HG02852 (cell line): ENCODE measurements around the gene LCE2A.
"Not testable (repeated sequence)": the region's sequence is repeated elsewhere in the genome, so short reads cannot be mapped to it uniquely, and the experiment has no call there.

Experiments used
- ATAC-seq: cut with Tn5 transposase; IDR thresholded peaks from one replicate; pipeline ENCODE4 v1.9.1; 2021; ENCODE audit warnings: mild to moderate bottlenecking, moderate library complexity; ENCODE audit not compliant: unreplicated experiment

The LCE2A gene

GRCh38 chr1:152697701-152698600 is at the start of gene LCE2A:
TSS of gene LCE2A (plus strand) at chr1:152698345. CDS start at chr1:152698902, 557 bp downstream.
- no peak for ATAC-seq

- ATAC-seq: no peak
Measured at GRCh38 chr1:152654110-152654509, 44.0 kb upstream of the LCE2A start.

- ATAC-seq: no peak
Measured at GRCh38 chr1:152656459-152656858, 41.7 kb upstream of the LCE2A start.

- ATAC-seq: no peak
Measured at GRCh38 chr1:152657677-152658076, 40.5 kb upstream of the LCE2A start.

GRCh38 chr1:152658649-152659048 is 39.5 kb upstream of the LCE2A start:
- no peak for ATAC-seq

- no peak for ATAC-seq
Measured at GRCh38 chr1:152663098-152663497, 35.0 kb upstream of the LCE2A start, which contains the start of gene LCE2D. TSS of gene LCE2D (plus strand) at chr1:152663380. CDS start at chr1:152664106, 726 bp downstream.

GRCh38 chr1:152666171-152666570 is 32.0 kb upstream of the LCE2A start:
- not testable (repeated sequence) for ATAC-seq

- ATAC-seq: no peak
Measured at GRCh38 chr1:152667648-152668047, 30.5 kb upstream of the LCE2A start.

- ATAC-seq: no peak
Measured at GRCh38 chr1:152673016-152673415, 25.1 kb upstream of the LCE2A start.

- not testable (repeated sequence) for ATAC-seq
Measured at GRCh38 chr1:152674983-152675382, 23.2 kb upstream of the LCE2A start, which contains the start of gene LCE2C. TSS of gene LCE2C (plus strand) at chr1:152675279. CDS start at chr1:152676016, 737 bp downstream.

- no peak for ATAC-seq
Measured at GRCh38 chr1:152679459-152679858, 18.7 kb upstream of the LCE2A start.

- no peak for ATAC-seq
Measured at GRCh38 chr1:152681616-152682015, 16.5 kb upstream of the LCE2A start.

- no peak for ATAC-seq
Measured at GRCh38 chr1:152683846-152684245, 14.3 kb upstream of the LCE2A start.

- not testable (repeated sequence) for ATAC-seq
Measured at GRCh38 chr1:152685823-152686222, 12.3 kb upstream of the LCE2A start, which contains the start of gene LCE2B. TSS of gene LCE2B (plus strand) at chr1:152686123. CDS start at chr1:152686844, 721 bp downstream.

GRCh38 chr1:152699746-152700145 is 1.6 kb downstream of the LCE2A start:
- ATAC-seq: no peak

- no peak for ATAC-seq
Measured at GRCh38 chr1:152707860-152708259, 9.7 kb downstream of the LCE2A start, which contains the start of gene LCE4A. TSS of gene LCE4A (plus strand) at chr1:152708160. CDS start at chr1:152709076, 916 bp downstream.

- ATAC-seq: no peak
Measured at GRCh38 chr1:152718238-152718637, 20.1 kb downstream of the LCE2A start.

GRCh38 chr1:152725261-152725660 is 27.1 kb downstream of the LCE2A start:
- no peak for ATAC-seq

- no peak for ATAC-seq
Measured at GRCh38 chr1:152728986-152729385, 30.8 kb downstream of the LCE2A start.

- ATAC-seq: no peak
Measured at GRCh38 chr1:152735648-152736047, 37.5 kb downstream of the LCE2A start.

- ATAC-seq: no peak
Measured at GRCh38 chr1:152737997-152738396, 39.9 kb downstream of the LCE2A start.

- ATAC-seq: no peak
Measured at GRCh38 chr1:152739841-152740240, 41.7 kb downstream of the LCE2A start.
